B cell (primary cell): Measurements from ENCODE around the gene ABTB2. TPM values are rescaled to one million over a fixed set of nuclear protein-coding genes. Genes with fewer than 3 reads are reported as not detected.
A peak's percentile ranks its signal among the peaks of the same experiment; 100 is the strongest.

ENCODE experiments used
- ATAC-seq: fragments of 200-7000 bp; cut with Tn5 transposase; one replicate; pipeline ENCODE4 v1.10.0; 2021; ENCODE audit warnings: low read depth, mild to moderate bottlenecking, moderate number of reproducible peaks, moderate library complexity
- CTCF ChIA-PET: fragments of 350-600 bp; sonication (Branson Sonifier 250); formaldehyde crosslinking; loops from one replicate; lab custom pipeline; 2021; ENCODE audit warnings: antibody characterized with exemption, inconsistent platforms; lab: Charles Lee
- POLR2A ChIA-PET: fragments of 350-600 bp; sonication (Branson Sonifier 250); formaldehyde crosslinking; loops from one replicate; lab custom pipeline; 2021; ENCODE audit warnings: antibody characterized with exemption; lab: Charles Lee
- DNase-seq: peaks from one replicate; pipeline ENCODE4 v3.0.0; 2013
- H2AFZ ChIP-seq: 2 replicates; pipeline ENCODE4 v1.6.1; 2012; ENCODE audit warnings: mild to moderate bottlenecking, low read depth, low read length; ENCODE audit not compliant: insufficient read depth, poor library complexity, severe bottlenecking
- H3K27ac ChIP-seq, 2 donors: 1 replicate in 1 of 2; 2 replicates in 1 of 2; pipeline ENCODE4 v1.5.1; 2012 to 2013; ENCODE audit warnings: low read length in 2 of 2, mild to moderate bottlenecking in 2 of 2, moderate library complexity in 1 of 2
- H3K27me3 ChIP-seq, 4 experiments: fragments of 200-600 bp in 1 of 4; sonication (generic) in 1 of 4; replicated peaks in 1 of 4; 1 replicate in 2 of 4; 2 replicates in 2 of 4; pipeline versions ENCODE4 v1.6.1 to v1.7.0; 2013 to 2016; ENCODE audit warnings: low read length in 3 of 4, mild to moderate bottlenecking in 2 of 4, mixed read lengths in 1 of 4, moderate library complexity in 1 of 4; ENCODE audit not compliant: insufficient read depth in 4 of 4, control insufficient read depth in 3 of 4; ENCODE audit errors: control extremely low read depth in 1 of 4
- H3K36me3 ChIP-seq, 2 experiments: replicated peaks in 1 of 2; 1 replicate in 1 of 2; 2 replicates in 1 of 2; pipeline versions ENCODE4 v1.6.1 to v1.7.1; 2013; ENCODE audit warnings: low read length in 1 of 2; ENCODE audit not compliant: insufficient read depth in 2 of 2, control insufficient read depth in 1 of 2; ENCODE audit errors: control extremely low read depth in 1 of 2, extremely low read depth in 1 of 2
- H3K4me1 ChIP-seq, 2 donors: fragments of 200-600 bp in 1 of 2; sonication (generic) in 1 of 2; 1 replicate in 1 of 2; 2 replicates in 1 of 2; pipeline versions ENCODE4 v1.5.1 to v1.6.1; 2013 to 2017; ENCODE audit warnings: low read length in 2 of 2; ENCODE audit not compliant: control insufficient read depth in 2 of 2, insufficient read depth in 2 of 2
- H3K4me2 ChIP-seq: replicated peaks from 2 replicates; pipeline ENCODE3; 2012; ENCODE audit warnings: mild to moderate bottlenecking, low read depth, low read length; ENCODE audit not compliant: poor library complexity, severe bottlenecking
- H3K4me3 ChIP-seq, 5 experiments: fragments of 200-600 bp in 1 of 5; sonication (generic) in 1 of 5; 1 replicate in 3 of 5; 2 replicates in 2 of 5; pipeline versions ENCODE4 v1.5.1 to v1.7.0; 2011 to 2016; ENCODE audit warnings: low read length in 4 of 5, mild to moderate bottlenecking in 4 of 5, low read depth in 2 of 5, control low read depth in 1 of 5, moderate library complexity in 1 of 5; ENCODE audit not compliant: insufficient read depth in 1 of 5; ENCODE audit errors: control extremely low read depth in 1 of 5, extremely low read depth in 1 of 5
- H3K79me2 ChIP-seq: fragments of 200-600 bp; sonication (generic); one replicate; pipeline ENCODE4 v1.6.0; 2016; ENCODE audit warnings: low read length; ENCODE audit not compliant: control insufficient read depth, insufficient read depth
- H3K9ac ChIP-seq: fragments of 200-600 bp; sonication (generic); 2 replicates; pipeline ENCODE4 v1.6.1; 2017; ENCODE audit warnings: mild to moderate bottlenecking, low read length, moderate library complexity
- H3K9me3 ChIP-seq, 3 donors: one replicate each; pipeline versions ENCODE4 v1.6.1 to v1.7.1; 2013; ENCODE audit warnings: low read length in 2 of 3; ENCODE audit not compliant: control insufficient read depth in 2 of 3, insufficient read depth in 1 of 3; ENCODE audit errors: control extremely low read depth in 1 of 3
- H4K20me1 ChIP-seq: 2 replicates; pipeline ENCODE4 v1.6.0; 2012; ENCODE audit warnings: mild to moderate bottlenecking, low read length; ENCODE audit not compliant: insufficient read depth, control insufficient read depth, poor library complexity, severe bottlenecking
- H3K27ac Mint-ChIP-seq: one replicate; pipeline ENCODE4 v1.8.0; 2021; ENCODE audit warnings: mixed read lengths
- H3K27me3 Mint-ChIP-seq: one replicate; pipeline ENCODE4 v1.8.0; 2021; ENCODE audit warnings: mixed read lengths
- H3K4me1 Mint-ChIP-seq: one replicate; pipeline ENCODE4 v1.8.0; 2021; ENCODE audit warnings: mixed read lengths
- H3K4me3 Mint-ChIP-seq: one replicate; pipeline ENCODE4 v1.8.0; 2021; ENCODE audit warnings: mixed read lengths
- H3K9me3 Mint-ChIP-seq: one replicate; pipeline ENCODE4 v1.8.0; 2022; ENCODE audit warnings: mixed read lengths; ENCODE audit not compliant: insufficient read depth
- EZH2 ChIP-seq: IDR thresholded peaks from 2 replicates; pipeline ENCODE4 v1.6.1; 2012; ENCODE audit warnings: borderline replicate concordance, low read depth, mild to moderate bottlenecking, moderate library complexity, low read length; ENCODE audit not compliant: insufficient read depth, poor library complexity, severe bottlenecking
- WGBS: methylation state at CpG from one replicate; pipeline ENCODE4 v1.1.5; 2013; ENCODE audit warnings: missing lambda C conversion rate; ENCODE audit not compliant: insufficient coverage; 5-methylcytosine and 5-hydroxymethylcytosine counted together
- intact Hi-C: fragments of 100-400 bp; cut with micrococcal nuclease; formaldehyde crosslinking; loops from one replicate; pipeline ENCODE4 v1.10.0; 2022
- polyA plus RNA-seq: library from polyadenylated mRNA; depleted of rRNA; stranded (reverse); fragments of >200 nt; gene quantifications from 2 replicates; pipeline ENCODE4 v1.2.3, GENCODE V29; 2012
- total RNA-seq, 2 donors: library from RNA; stranded (reverse); fragments of 120-200 nt in 1 of 2; gene quantifications; 1 replicate in 1 of 2; 2 replicates in 1 of 2; pipeline versions ENCODE4 v1.2.3 to v1.2.4, GENCODE V29; 2013 to 2022
- TF ChIP-seq, protein P1 (sequence below): fragments of 200-600 bp; IDR thresholded peaks from one replicate; pipeline ENCODE4 v1.8.0; 2022; ENCODE audit warnings: antibody characterized with exemption, mild to moderate bottlenecking

ABTB2 gene
- total and polyA plus RNA-seq, 2 donors (not counting 1 experiment from before 2014, with no cell fraction given) = 0.30 to 5.9 TPM

DNA sequence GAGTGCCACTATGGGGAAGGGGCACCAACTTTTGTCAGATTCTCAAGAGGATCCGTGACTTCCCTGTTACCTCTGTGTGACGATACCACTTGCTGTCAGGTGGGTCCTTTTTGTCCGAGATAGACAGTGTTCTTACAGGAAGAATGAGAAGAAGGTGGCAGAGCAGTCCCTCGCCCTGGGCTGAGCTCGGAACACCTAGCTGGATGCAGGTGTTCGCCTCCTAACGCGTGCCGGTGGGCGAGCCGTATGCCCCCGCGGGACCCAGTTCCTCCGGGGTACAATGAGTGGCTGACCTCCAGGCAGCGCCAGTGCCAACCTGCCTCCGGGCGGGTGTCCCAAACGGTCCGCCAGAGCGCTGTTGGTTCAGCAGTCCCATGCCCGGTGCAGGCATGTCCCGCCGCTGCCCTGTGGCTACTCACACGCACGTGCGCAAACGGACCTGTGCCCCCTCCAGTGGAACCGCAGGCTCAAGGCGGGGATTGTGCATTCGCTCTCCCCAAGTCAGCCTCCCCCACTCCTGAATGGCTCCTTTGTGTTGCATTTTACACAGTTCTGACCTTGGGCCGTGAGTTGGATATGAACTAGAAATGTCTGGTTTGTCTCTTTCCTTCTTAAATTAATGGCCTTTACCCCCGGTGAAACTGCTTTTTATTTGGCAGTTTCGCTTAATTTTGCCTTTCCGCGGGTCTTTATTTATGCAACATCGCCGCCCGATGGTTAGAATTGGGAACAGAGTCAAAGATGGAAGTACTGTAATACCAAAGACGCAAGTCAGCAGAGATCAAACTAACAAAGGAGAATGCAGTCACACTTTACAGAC lies 1.1 kb upstream of the ABTB2 start:
- peak overlapping the region; percentile 56 to 68 (median 66) for H3K4me3 ChIP-seq
- ATAC-seq = peak; percentile 11
- H3K4me2 ChIP-seq = peak overlapping the region; percentile 91
- peak overlapping the region in 1 of 2 donors; percentile 43 for H3K27ac ChIP-seq
- H3K9me3 ChIP-seq = peaks cover 0 to 8% (median 0%) of the 10 kb centered on the region in 3 donors
- peak; percentile 86 for DNase-seq
- H3K4me3 Mint-ChIP-seq = peak overlapping the region; percentile 90
- peak overlapping the region; percentile 80 for H3K27ac Mint-ChIP-seq
- peaks cover 28% of the 10 kb centered on the region for H3K4me1 Mint-ChIP-seq
- H3K27me3 Mint-ChIP-seq = peaks cover 56% of the 10 kb centered on the region
- peaks cover 0 to 37% (median 35%) of the 10 kb centered on the region in 4 experiments for H3K27me3 ChIP-seq
- H3K79me2 ChIP-seq = no peaks in the 10 kb centered on the region
- no peaks in the 10 kb centered on the region for H3K9me3 Mint-ChIP-seq
- H4K20me1 ChIP-seq = no peaks in the 10 kb centered on the region
- no peaks in the 10 kb centered on the region for H3K36me3 ChIP-seq
- TF ChIP-seq EZH2 = no peak
- TF ChIP-seq, protein P1, sequence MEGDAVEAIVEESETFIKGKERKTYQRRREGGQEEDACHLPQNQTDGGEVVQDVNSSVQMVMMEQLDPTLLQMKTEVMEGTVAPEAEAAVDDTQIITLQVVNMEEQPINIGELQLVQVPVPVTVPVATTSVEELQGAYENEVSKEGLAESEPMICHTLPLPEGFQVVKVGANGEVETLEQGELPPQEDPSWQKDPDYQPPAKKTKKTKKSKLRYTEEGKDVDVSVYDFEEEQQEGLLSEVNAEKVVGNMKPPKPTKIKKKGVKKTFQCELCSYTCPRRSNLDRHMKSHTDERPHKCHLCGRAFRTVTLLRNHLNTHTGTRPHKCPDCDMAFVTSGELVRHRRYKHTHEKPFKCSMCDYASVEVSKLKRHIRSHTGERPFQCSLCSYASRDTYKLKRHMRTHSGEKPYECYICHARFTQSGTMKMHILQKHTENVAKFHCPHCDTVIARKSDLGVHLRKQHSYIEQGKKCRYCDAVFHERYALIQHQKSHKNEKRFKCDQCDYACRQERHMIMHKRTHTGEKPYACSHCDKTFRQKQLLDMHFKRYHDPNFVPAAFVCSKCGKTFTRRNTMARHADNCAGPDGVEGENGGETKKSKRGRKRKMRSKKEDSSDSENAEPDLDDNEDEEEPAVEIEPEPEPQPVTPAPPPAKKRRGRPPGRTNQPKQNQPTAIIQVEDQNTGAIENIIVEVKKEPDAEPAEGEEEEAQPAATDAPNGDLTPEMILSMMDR = peak; percentile 99
- WGBS = under 1% methylated on average over 31 of the region's 39 CpGs
- intact Hi-C loops = loop anchor here (1.0 to 10.0 kb wide), 13 partner anchors 79 to 1102 kb away; partner anchors contain the start of genes CAT, FBXO3, HIPK3 and NAT10
- ChIA-PET CTCF (interaction anchor here (0.6 to 4.9 kb wide), 12 partner anchors 11 to 560 kb away, joined by 3 to 129 read pairs (median 6); no protein-coding TSS in a partner anchor), POLR2A (interaction anchor here (0.6 to 1.8 kb wide), 7 partner anchors 55 to 356 kb away, joined by 3 to 19 read pairs (median 4); partner anchors contain the start of gene NAT10)
- peak overlapping the region; percentile 76 for H2AFZ ChIP-seq
- peak overlapping the region; percentile 69 for H3K9ac ChIP-seq
- peaks cover 18 to 33% of the 10 kb centered on the region in 2 donors for H3K4me1 ChIP-seq
